ENCODE results near the gene DNASE2B.

GRCh38 chr1:84355556-84355955 lies 42.7 kb upstream of the DNASE2B start:
- TF ChIP-seq POLR2AphosphoS5 (IDR thresholded peaks at IDR 0.05; ENCODE audit: insufficient read depth in 1 of 2, low read depth in 1 of 2) (no peak), CTCF (IDR thresholded peaks at IDR 0.05) (no peak), POLR2A (IDR thresholded peaks at IDR 0.05) (no peak)

Data from vagina (tissue), 2 donors.